ENCODE data around the gene IFNA17. TPM values are rescaled to one million over a fixed set of nuclear protein-coding genes. Genes with fewer than 3 reads are reported as not detected.

The IFNA17 gene
- not detected in 2 replicates for polyA plus RNA-seq (2011; rRNA removed)
- polyA minus RNA-seq (2011; rRNA and poly(A)+ RNA removed) = not detected in 2 replicates

DNA sequence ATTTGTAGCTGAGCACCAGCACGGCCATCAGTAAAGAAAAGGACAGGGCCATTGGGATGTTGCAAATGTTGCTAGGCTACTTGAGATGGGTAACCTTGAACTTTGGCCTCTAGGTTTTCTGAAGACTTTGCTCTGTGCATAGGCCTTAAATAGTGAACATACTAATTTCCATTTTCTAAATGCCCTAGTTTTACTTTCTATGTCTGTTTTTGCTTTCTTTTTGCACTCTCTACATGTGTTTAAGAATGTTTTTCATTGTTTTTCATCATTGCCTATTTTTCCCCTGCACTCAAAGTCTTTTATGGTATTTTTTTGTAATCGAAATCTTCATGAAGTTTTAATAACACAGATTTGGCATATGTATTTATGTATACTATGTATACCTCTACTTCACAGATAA lies at the start of gene IFNA17:
TSS of gene IFNA17 (minus strand) at position 101 of the 400 bp plus-strand sequence. CDS start at position 52, 49 bp downstream.
- Histone ChIP-seq H3K9me3 (ENCODE audit: control insufficient read depth, insufficient read depth, low read length) (no peaks in the 10 kb centered on the region), H3K27ac (ENCODE audit: low read depth, low read length) (no peak within 1 kb of the TSS), H3K27me3 (ENCODE audit: control insufficient read depth, insufficient read depth, low read length) (peaks cover 2% of the 10 kb centered on the region), H3K4me3 (ENCODE audit: low read depth, low read length) (no peak within 1 kb of the TSS)
- TF ChIP-seq, protein P1, sequence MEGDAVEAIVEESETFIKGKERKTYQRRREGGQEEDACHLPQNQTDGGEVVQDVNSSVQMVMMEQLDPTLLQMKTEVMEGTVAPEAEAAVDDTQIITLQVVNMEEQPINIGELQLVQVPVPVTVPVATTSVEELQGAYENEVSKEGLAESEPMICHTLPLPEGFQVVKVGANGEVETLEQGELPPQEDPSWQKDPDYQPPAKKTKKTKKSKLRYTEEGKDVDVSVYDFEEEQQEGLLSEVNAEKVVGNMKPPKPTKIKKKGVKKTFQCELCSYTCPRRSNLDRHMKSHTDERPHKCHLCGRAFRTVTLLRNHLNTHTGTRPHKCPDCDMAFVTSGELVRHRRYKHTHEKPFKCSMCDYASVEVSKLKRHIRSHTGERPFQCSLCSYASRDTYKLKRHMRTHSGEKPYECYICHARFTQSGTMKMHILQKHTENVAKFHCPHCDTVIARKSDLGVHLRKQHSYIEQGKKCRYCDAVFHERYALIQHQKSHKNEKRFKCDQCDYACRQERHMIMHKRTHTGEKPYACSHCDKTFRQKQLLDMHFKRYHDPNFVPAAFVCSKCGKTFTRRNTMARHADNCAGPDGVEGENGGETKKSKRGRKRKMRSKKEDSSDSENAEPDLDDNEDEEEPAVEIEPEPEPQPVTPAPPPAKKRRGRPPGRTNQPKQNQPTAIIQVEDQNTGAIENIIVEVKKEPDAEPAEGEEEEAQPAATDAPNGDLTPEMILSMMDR (IDR thresholded peaks at IDR 0.05; ENCODE audit: low read depth, low read length) = no peak
- ChIA-PET POLR2A (no interaction called here), CTCF (no interaction called here)
- DNase-seq (ENCODE audit: low read depth, low spot score) = no peak

DNA sequence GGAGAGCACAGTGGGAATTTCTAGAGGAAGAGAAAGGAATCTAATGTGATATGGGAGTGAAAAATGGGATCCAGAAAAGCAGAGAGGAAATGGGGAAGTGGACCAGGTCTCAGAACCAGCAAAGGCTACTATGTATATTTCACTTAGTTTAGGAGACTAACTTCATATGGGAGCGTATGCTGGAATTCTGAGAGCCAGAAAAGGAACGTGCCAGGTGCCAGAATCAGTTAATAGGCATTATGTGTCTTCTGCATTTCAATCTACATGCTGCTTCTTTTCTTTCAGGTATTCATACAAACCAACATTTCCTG lies 40.3 kb upstream of the IFNA17 start:
- no peak overlapping the region for H3K4me3 ChIP-seq (ENCODE audit: low read depth, low read length)
- TF ChIP-seq, protein P1 (IDR thresholded peaks at IDR 0.05; ENCODE audit: low read depth, low read length) = no peak

DNA sequence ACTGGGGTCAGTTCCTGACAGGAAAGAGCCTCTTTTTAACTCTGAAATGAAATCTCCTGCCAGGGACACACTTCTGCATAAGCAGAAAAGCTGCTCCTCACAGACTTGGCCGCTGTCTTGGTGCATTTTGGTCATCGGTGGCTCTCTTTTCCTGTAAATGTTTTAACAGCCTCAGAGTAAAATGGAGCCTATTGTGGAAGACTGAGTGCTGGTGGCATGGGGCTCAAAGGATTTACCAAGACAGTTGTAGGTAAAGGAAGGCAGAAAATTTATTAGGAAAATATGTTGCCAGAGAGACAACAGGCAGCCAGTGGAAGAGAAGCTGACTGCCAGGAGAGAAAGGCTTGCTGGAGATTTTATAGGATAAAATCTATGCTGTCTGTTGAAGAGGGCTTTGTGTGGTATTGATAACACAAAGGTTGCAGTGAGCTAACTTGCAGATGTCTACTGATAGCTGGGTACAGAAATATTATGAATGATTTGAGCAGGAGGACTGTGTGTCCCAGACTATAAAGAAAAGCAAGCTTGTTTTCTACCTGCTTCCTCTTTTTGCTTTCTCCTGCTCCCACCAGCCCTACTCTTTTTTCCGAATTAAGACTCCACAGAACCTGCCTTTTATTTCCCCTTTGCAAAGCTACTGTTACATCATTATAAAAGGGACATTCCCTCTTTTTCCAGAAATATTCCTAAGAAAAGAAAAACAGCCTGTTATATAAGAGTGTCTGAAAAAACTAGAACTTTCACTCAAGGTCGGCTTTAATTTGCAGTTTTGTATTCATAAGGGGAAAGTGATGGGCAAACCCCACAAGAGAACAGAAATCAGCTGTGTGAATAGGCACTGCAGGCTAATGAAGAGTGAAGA lies 39.7 kb upstream of the IFNA17 start:
- Histone ChIP-seq H3K27ac (ENCODE audit: low read depth, low read length) (no peak overlapping the region), H3K4me3 (ENCODE audit: low read depth, low read length) (no peak overlapping the region), H3K9me3 (ENCODE audit: control insufficient read depth, insufficient read depth, low read length) (no peaks in the 10 kb centered on the region), H3K27me3 (ENCODE audit: control insufficient read depth, insufficient read depth, low read length) (peaks cover 2% of the 10 kb centered on the region)
- DNase-seq (ENCODE audit: low read depth, low spot score) = no peak
- TF ChIP-seq, protein P1 (IDR thresholded peaks at IDR 0.05; ENCODE audit: low read depth, low read length) = no peak
- ChIA-PET CTCF (interaction anchor here (0.5 to 1.3 kb wide), 2 partner anchors 128 to 198 kb away, joined by 3 to 4 read pairs; no protein-coding TSS in a partner anchor), POLR2A (no interaction called here)

More for the DNA sequence above, 40.3 kb upstream of the IFNA17 start:
- Histone ChIP-seq H3K27me3 (ENCODE audit: control insufficient read depth, insufficient read depth, low read length) (peaks cover 2% of the 10 kb centered on the region), H3K9me3 (ENCODE audit: control insufficient read depth, insufficient read depth, low read length) (no peaks in the 10 kb centered on the region), H3K27ac (ENCODE audit: low read depth, low read length) (no peak overlapping the region)
- ChIA-PET POLR2A (no interaction called here), CTCF (interaction anchor here (1.3 kb wide), 1 partner anchor 127 kb away, joined by 3 read pairs; no protein-coding TSS in a partner anchor)
- DNase-seq (ENCODE audit: low read depth, low spot score) = no peak

DNA sequence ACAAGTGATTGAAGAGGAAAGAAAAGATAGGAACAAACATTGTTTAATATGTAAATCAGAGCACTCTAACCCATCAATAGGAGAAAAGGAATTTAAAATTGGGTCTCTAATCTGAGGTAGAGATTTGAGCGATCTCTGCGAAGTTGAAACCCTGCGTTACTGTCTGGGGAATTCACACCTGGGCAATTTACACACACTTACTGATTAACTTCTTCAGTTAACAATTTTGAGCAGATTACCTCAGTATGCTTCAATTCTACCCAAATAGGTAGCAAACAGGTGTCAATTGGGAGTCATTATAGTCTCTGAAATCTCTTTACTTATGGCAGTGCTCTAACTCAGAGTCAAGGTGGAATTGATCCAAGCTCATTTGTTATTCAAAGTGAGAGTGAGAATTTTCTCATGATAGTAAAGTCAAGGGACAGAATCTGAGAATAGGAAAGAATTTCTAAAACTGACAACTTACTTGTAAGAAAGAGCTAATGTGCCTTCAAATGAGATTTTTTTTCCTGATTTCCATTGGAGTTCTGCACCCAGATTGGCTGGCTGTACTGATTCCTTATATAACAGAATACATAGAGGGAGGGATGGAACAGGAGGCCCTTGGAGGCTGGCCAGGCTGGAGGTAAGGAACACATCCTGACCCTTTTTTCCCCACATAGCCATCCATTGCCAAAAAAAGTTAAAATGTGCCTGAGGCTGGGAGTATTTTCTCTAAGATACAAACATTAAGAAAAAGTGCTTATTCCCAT lies 38.9 kb upstream of the IFNA17 start:
- Histone ChIP-seq H3K27ac (ENCODE audit: low read depth, low read length) (no peak overlapping the region), H3K4me3 (ENCODE audit: low read depth, low read length) (no peak overlapping the region), H3K27me3 (ENCODE audit: control insufficient read depth, insufficient read depth, low read length) (peaks cover 2% of the 10 kb centered on the region), H3K9me3 (ENCODE audit: control insufficient read depth, insufficient read depth, low read length) (no peaks in the 10 kb centered on the region)
- POLR2A ChIA-PET = no interaction called here
- CTCF ChIA-PET = no interaction called here
- DNase-seq (ENCODE audit: low read depth, low spot score) = no peak
- TF ChIP-seq, protein P1 (IDR thresholded peaks at IDR 0.05; ENCODE audit: low read depth, low read length) = no peak

All from AG04450 (cell line).